Lung (tissue), 12 donors: Measurements from ENCODE around the gene HYAL2. TPM values are rescaled to one million over a fixed set of nuclear protein-coding genes. Genes with fewer than 3 reads are reported as not detected.
"Not testable (repeated sequence)": the region's sequence is repeated elsewhere in the genome, so short reads cannot be mapped to it uniquely, and the experiment has no call there.

Experiments used
- ATAC-seq: fragments of 200-7000 bp; cut with Tn5 transposase; one replicate; pipeline ENCODE4 v1.9.1; 2020; ENCODE audit warnings: moderate number of reproducible peaks; ENCODE audit not compliant: insufficient read depth, low FRiP score
- DNase-seq, 3 donors: peaks; one replicate each; pipeline ENCODE4 v3.0.0-alpha.2; 2013 to 2017
- H3K27ac ChIP-seq, 2 donors: one replicate each; pipeline ENCODE4 v1.5.1; 2013; ENCODE audit warnings: mild to moderate bottlenecking in 2 of 2, moderate library complexity in 2 of 2, control low read depth in 1 of 2, inconsistent platforms in 1 of 2, low read depth in 1 of 2, low read length in 1 of 2
- H3K27me3 ChIP-seq, 3 donors: one replicate each; pipeline ENCODE4 v1.5.1; 2013; ENCODE audit warnings: low read length in 2 of 3; ENCODE audit not compliant: control insufficient read depth in 3 of 3, insufficient read depth in 3 of 3
- H3K36me3 ChIP-seq, 4 donors: one replicate each; pipeline ENCODE4 v1.5.1; 2013; ENCODE audit warnings: low read length in 4 of 4, mild to moderate bottlenecking in 1 of 4, moderate library complexity in 1 of 4; ENCODE audit not compliant: control insufficient read depth in 4 of 4, insufficient read depth in 4 of 4
- H3K4me1 ChIP-seq, 5 donors: one replicate each; pipeline ENCODE4 v1.5.1; 2013; ENCODE audit warnings: low read length in 5 of 5, mild to moderate bottlenecking in 2 of 5, moderate library complexity in 1 of 5; ENCODE audit not compliant: control insufficient read depth in 5 of 5, insufficient read depth in 5 of 5
- H3K4me3 ChIP-seq: one replicate; pipeline ENCODE4 v1.5.1; 2013; ENCODE audit warnings: mild to moderate bottlenecking, control low read depth, moderate library complexity
- H3K9ac ChIP-seq, 2 donors: one replicate each; pipeline ENCODE4 v1.5.1; 2013; ENCODE audit warnings: low read length in 2 of 2, control low read depth in 1 of 2; ENCODE audit not compliant: insufficient read depth in 1 of 2
- H3K9me3 ChIP-seq, 4 donors: one replicate each; pipeline ENCODE4 v1.5.1; 2013; ENCODE audit warnings: low read length in 3 of 4, mild to moderate bottlenecking in 1 of 4, moderate library complexity in 1 of 4; ENCODE audit not compliant: control insufficient read depth in 4 of 4, insufficient read depth in 3 of 4
- WGBS, 2 donors: extraction: QIAGEN DNeasy Blood & Tissue Kit; methylation state at CpG; one replicate each; pipeline ENCODE4 v1.1.7; 2013; 5-methylcytosine and 5-hydroxymethylcytosine counted together
- polyA plus RNA-seq, 2 donors: library from polyadenylated mRNA; stranded (reverse); fragments of 200-250 nt; gene quantifications; one replicate each; pipeline ENCODE4 v1.2.1, GENCODE V29; 2013
- total RNA-seq, 2 donors: library from RNA; depleted of rRNA in 1 of 2; stranded (reverse); fragments of >200 nt in 1 of 2; gene quantifications; one replicate each; pipeline ENCODE4 v1.2.1, GENCODE V29; 2014 to 2021
- TF ChIP-seq, protein P1 (sequence below): IDR thresholded peaks from 2 replicates; pipeline ENCODE4 v1.5.1; 2012; ENCODE audit warnings: mild to moderate bottlenecking; ENCODE audit errors: control extremely low read depth, extremely low read depth
- donor health status: control.
- donor health status: control.
- donor health status: Bipolar disorder and iron deficiency.
- donor health status: healthy.
- donor health status: DM: yes; HTN: yes; CAD: no.

HYAL2 gene
- total and polyA plus RNA-seq, 4 donors: 94.3 to 218 (median 201) TPM

GRCh38 chr3:50314342-50314741 lies 8.2 kb downstream of the HYAL2 start:
- Histone ChIP-seq H3K27ac (peak overlapping the region in 1 of 2 donors; percentile 79), H3K4me1 (peaks cover 0 to 35% (median 5%) of the 10 kb centered on the region in 5 donors), H3K9ac (no peak overlapping the region)

GRCh38 chr3:50312041-50312440 lies 10.5 kb downstream of the HYAL2 start:
- ATAC-seq, H3K4me3 ChIP-seq, H3K27ac ChIP-seq, H3K9me3 ChIP-seq, H3K9ac ChIP-seq, H3K27me3 ChIP-seq, DNase-seq: not testable (repeated sequence)
- 84 to 95% methylated on average over 4 to 32 of the region's 32 CpGs for WGBS, 2 donors
- Histone ChIP-seq H3K36me3 (peaks cover 0 to 12% (median 4%) of the 10 kb centered on the region in 4 donors), H3K4me1 (peaks cover 0 to 16% (median 0%) of the 10 kb centered on the region in 5 donors)

More at GRCh38 chr3:50314342-50314741, 8.2 kb downstream of the HYAL2 start:
- ATAC-seq (no peak), DNase-seq (no peak)
- TF ChIP-seq, protein P1, sequence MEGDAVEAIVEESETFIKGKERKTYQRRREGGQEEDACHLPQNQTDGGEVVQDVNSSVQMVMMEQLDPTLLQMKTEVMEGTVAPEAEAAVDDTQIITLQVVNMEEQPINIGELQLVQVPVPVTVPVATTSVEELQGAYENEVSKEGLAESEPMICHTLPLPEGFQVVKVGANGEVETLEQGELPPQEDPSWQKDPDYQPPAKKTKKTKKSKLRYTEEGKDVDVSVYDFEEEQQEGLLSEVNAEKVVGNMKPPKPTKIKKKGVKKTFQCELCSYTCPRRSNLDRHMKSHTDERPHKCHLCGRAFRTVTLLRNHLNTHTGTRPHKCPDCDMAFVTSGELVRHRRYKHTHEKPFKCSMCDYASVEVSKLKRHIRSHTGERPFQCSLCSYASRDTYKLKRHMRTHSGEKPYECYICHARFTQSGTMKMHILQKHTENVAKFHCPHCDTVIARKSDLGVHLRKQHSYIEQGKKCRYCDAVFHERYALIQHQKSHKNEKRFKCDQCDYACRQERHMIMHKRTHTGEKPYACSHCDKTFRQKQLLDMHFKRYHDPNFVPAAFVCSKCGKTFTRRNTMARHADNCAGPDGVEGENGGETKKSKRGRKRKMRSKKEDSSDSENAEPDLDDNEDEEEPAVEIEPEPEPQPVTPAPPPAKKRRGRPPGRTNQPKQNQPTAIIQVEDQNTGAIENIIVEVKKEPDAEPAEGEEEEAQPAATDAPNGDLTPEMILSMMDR: no peak
- Histone ChIP-seq H3K36me3 (peaks cover 0 to 21% (median 16%) of the 10 kb centered on the region in 4 donors), H3K27me3 (no peaks in the 10 kb centered on the region), H3K4me3 (no peak overlapping the region), H3K9me3 (no peaks in the 10 kb centered on the region)
- 48 to 79% methylated on average over 3 of the region's 3 CpGs for WGBS, 2 donors

DNA sequence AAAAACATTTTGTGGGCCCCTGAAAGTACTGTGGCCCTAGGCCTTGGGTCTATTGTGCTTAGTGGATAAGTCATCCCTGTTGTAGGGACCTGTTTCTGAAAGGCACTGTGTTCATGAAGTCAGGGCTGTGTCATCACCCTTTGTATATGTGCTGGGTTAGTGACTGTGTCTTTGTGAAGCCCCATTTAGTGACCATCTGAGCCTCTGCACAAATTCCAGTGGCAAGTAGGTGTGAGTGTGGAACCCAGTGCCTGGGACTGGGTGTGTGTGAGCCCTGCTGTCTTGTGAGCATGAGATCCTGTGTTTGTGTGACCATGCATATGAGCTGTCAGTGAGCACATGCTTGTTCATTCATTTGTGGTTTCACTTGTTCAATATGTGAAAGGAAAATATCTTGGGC lies 17.9 kb downstream of the HYAL2 start:
- H3K4me1 ChIP-seq: peaks cover 10 to 20% (median 16%) of the 10 kb centered on the region in 5 donors
- no peaks in the 10 kb centered on the region for H3K9me3 ChIP-seq
- TF ChIP-seq, protein P1: no peak
- no peak for DNase-seq
- H3K27me3 ChIP-seq: no peaks in the 10 kb centered on the region
- no peak overlapping the region for H3K27ac ChIP-seq
- no peak for ATAC-seq
- H3K4me3 ChIP-seq: no peak overlapping the region
- H3K9ac ChIP-seq: no peak overlapping the region
- H3K36me3 ChIP-seq: peaks cover 0 to 6% (median under 1%) of the 10 kb centered on the region in 4 donors

- TF ChIP-seq, protein P1: no peak
- H3K27me3 ChIP-seq: no peaks in the 10 kb centered on the region
- no peaks in the 10 kb centered on the region for H3K36me3 ChIP-seq
- H3K9me3 ChIP-seq: no peaks in the 10 kb centered on the region
- H3K4me1 ChIP-seq: peaks cover 10 to 28% (median 17%) of the 10 kb centered on the region in 5 donors
- 43 to 69% methylated on average over 14 of the region's 14 CpGs for WGBS, 2 donors
- ATAC-seq (peak; percentile 17), DNase-seq (peak; percentile 30 to 56 (median 48))
- H3K9ac ChIP-seq: no peak within 1 kb of the TSS
- peak within 1 kb of the TSS; percentile 83 to 84 for H3K27ac ChIP-seq
- peak within 1 kb of the TSS; percentile 18 for H3K4me3 ChIP-seq
Observed at GRCh38 chr3:50303013-50303815, 19.3 kb downstream of the HYAL2 start, which contains the start of gene HYAL1. HYAL1 (minus strand) TSS chr3:50303574; CDS start chr3:50302956, 618 bp downstream.
